ENCODE data around the gene FERMT2. TPM values are rescaled to one million over a fixed set of nuclear protein-coding genes. Genes with fewer than 3 reads are reported as not detected.

Gene FERMT2
- total RNA-seq, 1 experiment from 2014 or later = 38.6 TPM

DNA sequence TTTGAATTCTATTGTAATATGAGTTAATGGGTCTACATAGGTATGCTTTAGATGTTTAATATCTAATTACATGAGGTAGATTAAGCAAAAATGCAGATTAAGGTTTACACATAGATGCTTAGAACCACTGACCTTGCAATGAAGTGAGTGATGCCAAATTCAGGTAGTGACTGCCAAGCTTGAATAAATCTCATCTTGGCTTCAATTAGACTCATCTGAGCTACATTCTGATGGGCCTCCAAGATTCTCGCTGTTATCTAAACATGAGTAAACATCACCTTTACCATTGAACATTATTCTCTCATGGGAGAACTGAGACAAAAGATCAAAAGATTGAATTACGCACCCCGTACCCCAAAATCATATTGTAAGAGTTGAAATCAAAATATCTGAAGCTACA lies 90.6 kb downstream of the FERMT2 start:
- intact Hi-C loops (cut with micrococcal nuclease) = no loop called here
- Histone ChIP-seq H3K27me3 (ENCODE audit: low read length) (no peaks in the 10 kb centered on the region), H3K4me1 (ENCODE audit: insufficient read depth, low read length) (no peaks in the 10 kb centered on the region), H3K9me2 (replicated peaks; ENCODE audit: low read length) (no peaks in the 10 kb centered on the region), H4K20me1 (ENCODE audit: low read length) (no peaks in the 10 kb centered on the region), H3K9me3 (ENCODE audit: low read length) (no peaks in the 10 kb centered on the region), H3K4me3 (ENCODE audit: low read length) (no peak overlapping the region), H3K36me3 (ENCODE audit: low read depth, low read length) (peaks cover 27% of the 10 kb centered on the region), H3K27ac (ENCODE audit: low read length) (no peak overlapping the region), H3K9ac (ENCODE audit: low read length) (no peak overlapping the region), H3K4me2 (ENCODE audit: low read length) (no peak overlapping the region), H3K79me2 (ENCODE audit: low read length) (no peaks in the 10 kb centered on the region), H3F3A (ENCODE audit: low read length, unreplicated experiment) (no peaks in the 10 kb centered on the region), H2AFZ (ENCODE audit: low read length) (no peak overlapping the region)
- ChIA-PET CTCF (no interaction called here), POLR2A (ENCODE audit: unreplicated experiment) (interaction anchor here (0.6 kb wide), 1 partner anchor 91 kb away, joined by 4 read pairs; no protein-coding TSS in a partner anchor)
- ATAC-seq (no peak), DNase-seq (no peak)
- BruUV-seq (replicated peaks) = no TSS peak
- TF ChIP-seq EZH2phosphoT487 (IDR thresholded peaks at IDR 0.05; ENCODE audit: borderline replicate concordance, low read length) (no peak), EZH2 (IDR thresholded peaks at IDR 0.05; ENCODE audit: low read length, unreplicated experiment) (no peak)
- TF ChIP-seq, protein P1, sequence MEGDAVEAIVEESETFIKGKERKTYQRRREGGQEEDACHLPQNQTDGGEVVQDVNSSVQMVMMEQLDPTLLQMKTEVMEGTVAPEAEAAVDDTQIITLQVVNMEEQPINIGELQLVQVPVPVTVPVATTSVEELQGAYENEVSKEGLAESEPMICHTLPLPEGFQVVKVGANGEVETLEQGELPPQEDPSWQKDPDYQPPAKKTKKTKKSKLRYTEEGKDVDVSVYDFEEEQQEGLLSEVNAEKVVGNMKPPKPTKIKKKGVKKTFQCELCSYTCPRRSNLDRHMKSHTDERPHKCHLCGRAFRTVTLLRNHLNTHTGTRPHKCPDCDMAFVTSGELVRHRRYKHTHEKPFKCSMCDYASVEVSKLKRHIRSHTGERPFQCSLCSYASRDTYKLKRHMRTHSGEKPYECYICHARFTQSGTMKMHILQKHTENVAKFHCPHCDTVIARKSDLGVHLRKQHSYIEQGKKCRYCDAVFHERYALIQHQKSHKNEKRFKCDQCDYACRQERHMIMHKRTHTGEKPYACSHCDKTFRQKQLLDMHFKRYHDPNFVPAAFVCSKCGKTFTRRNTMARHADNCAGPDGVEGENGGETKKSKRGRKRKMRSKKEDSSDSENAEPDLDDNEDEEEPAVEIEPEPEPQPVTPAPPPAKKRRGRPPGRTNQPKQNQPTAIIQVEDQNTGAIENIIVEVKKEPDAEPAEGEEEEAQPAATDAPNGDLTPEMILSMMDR (conservative IDR thresholded peaks at IDR 0.05; ENCODE audit: low read depth, low read length) = no peak

DNA sequence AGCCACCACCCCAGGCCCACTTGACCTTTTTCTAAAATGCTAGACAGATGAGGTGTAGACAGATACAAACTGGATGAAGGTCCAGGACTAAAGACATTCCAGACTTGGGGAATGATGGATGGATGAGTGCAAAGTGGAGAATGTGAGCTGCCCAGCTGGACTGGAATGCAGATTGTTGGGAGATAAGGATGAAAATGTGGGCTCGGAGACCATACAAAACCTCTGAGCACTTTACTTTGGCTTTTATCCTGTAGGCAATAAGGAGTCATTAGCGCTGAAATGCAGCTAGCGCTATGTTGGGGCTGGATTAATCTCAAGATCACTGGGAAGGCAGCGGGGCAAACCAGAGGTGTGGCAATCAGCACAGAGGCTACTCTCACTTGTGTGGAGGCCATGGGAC lies 94.7 kb downstream of the FERMT2 start:
- no peak overlapping the region for H3K4me2 ChIP-seq (ENCODE audit: low read length)
- no peaks in the 10 kb centered on the region for H3K79me2 ChIP-seq (ENCODE audit: low read length)
- H4K20me1 ChIP-seq (ENCODE audit: low read length) = no peaks in the 10 kb centered on the region
- POLR2A ChIA-PET (ENCODE audit: unreplicated experiment) = no interaction called here
- no peak for TF ChIP-seq EZH2 (IDR thresholded peaks at IDR 0.05; ENCODE audit: low read length, unreplicated experiment)
- H2AFZ ChIP-seq (ENCODE audit: low read length) = no peak overlapping the region
- CTCF ChIA-PET = no interaction called here
- H3K4me3 ChIP-seq (ENCODE audit: low read length) = no peak overlapping the region
- BruUV-seq (replicated peaks) = no TSS peak
- no peaks in the 10 kb centered on the region for H3K4me1 ChIP-seq (ENCODE audit: insufficient read depth, low read length)
- H3K9me2 ChIP-seq (replicated peaks; ENCODE audit: low read length) = no peaks in the 10 kb centered on the region
- DNase-seq (no peak), ATAC-seq (no peak)
- H3K9ac ChIP-seq (ENCODE audit: low read length) = no peak overlapping the region
- H3K27ac ChIP-seq (ENCODE audit: low read length) = no peak overlapping the region
- no peaks in the 10 kb centered on the region for H3K9me3 ChIP-seq (ENCODE audit: low read length)
- H3K36me3 ChIP-seq (ENCODE audit: low read depth, low read length) = peaks cover 24% of the 10 kb centered on the region
- H3K27me3 ChIP-seq (ENCODE audit: low read length) = no peaks in the 10 kb centered on the region
- H3F3A ChIP-seq (ENCODE audit: low read length, unreplicated experiment) = no peaks in the 10 kb centered on the region
- intact Hi-C loops (cut with micrococcal nuclease) = no loop called here

DNA sequence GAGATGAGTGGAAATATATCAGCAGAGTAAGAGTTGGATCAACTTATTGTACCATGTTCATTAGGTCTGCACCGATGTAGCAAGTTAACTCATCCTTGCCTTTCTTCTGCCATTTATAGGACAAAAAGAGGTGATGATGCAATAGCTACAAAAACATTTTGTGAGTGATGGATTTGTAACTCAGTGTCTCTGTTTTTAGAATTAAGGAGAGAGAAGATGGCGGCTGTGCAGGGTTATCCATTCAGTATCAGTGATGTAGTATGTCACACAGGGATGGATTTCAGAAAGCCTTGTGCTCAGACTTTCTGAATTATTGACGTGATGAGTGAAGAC lies 97.4 kb downstream of the FERMT2 start:
- H3K9ac ChIP-seq (ENCODE audit: low read length) = no peak overlapping the region
- H2AFZ ChIP-seq (ENCODE audit: low read length) = no peak overlapping the region
- intact Hi-C loops (cut with micrococcal nuclease) = no loop called here
- BruUV-seq (replicated peaks) = TSS peak; percentile 1
- no peaks in the 10 kb centered on the region for H3K79me2 ChIP-seq (ENCODE audit: low read length)
- H3K36me3 ChIP-seq (ENCODE audit: low read depth, low read length) = peaks cover 14% of the 10 kb centered on the region
- DNase-seq (no peak), ATAC-seq (no peak)
- no peaks in the 10 kb centered on the region for H3K9me3 ChIP-seq (ENCODE audit: low read length)
- H3K27ac ChIP-seq (ENCODE audit: low read length) = no peak overlapping the region
- H4K20me1 ChIP-seq (ENCODE audit: low read length) = no peaks in the 10 kb centered on the region
- CTCF ChIA-PET = no interaction called here
- POLR2A ChIA-PET (ENCODE audit: unreplicated experiment) = interaction anchor here (0.6 kb wide), 1 partner anchor 66 kb away, joined by 3 read pairs; no protein-coding TSS in a partner anchor
- no peaks in the 10 kb centered on the region for H3K27me3 ChIP-seq (ENCODE audit: low read length)
- H3K4me2 ChIP-seq (ENCODE audit: low read length) = no peak overlapping the region
- TF ChIP-seq, protein P1 (conservative IDR thresholded peaks at IDR 0.05; ENCODE audit: low read depth, low read length) = no peak
- TF ChIP-seq EZH2phosphoT487 (IDR thresholded peaks at IDR 0.05; ENCODE audit: borderline replicate concordance, low read length) = no peak
- TF ChIP-seq EZH2 (IDR thresholded peaks at IDR 0.05; ENCODE audit: low read length, unreplicated experiment) = no peak
- H3K4me1 ChIP-seq (ENCODE audit: insufficient read depth, low read length) = no peaks in the 10 kb centered on the region
- no peak overlapping the region for H3K4me3 ChIP-seq (ENCODE audit: low read length)
- H3F3A ChIP-seq (ENCODE audit: low read length, unreplicated experiment) = no peaks in the 10 kb centered on the region
- no peaks in the 10 kb centered on the region for H3K9me2 ChIP-seq (replicated peaks; ENCODE audit: low read length)
